Measurements from ENCODE around the gene TBX19. TPM values are rescaled to one million over a fixed set of nuclear protein-coding genes. Genes with fewer than 3 reads are reported as not detected.
A peak's percentile ranks its signal among the peaks of the same experiment; 100 is the strongest.
"Not testable (repeated sequence)": the region's sequence is repeated elsewhere in the genome, so short reads cannot be mapped to it uniquely, and the experiment has no call there.

TBX19 gene
- polyA plus RNA-seq, 1 donor (not counting 4 experiments of a cell fraction or from before 2014, with no cell fraction given) = 0.93 TPM

DNA sequence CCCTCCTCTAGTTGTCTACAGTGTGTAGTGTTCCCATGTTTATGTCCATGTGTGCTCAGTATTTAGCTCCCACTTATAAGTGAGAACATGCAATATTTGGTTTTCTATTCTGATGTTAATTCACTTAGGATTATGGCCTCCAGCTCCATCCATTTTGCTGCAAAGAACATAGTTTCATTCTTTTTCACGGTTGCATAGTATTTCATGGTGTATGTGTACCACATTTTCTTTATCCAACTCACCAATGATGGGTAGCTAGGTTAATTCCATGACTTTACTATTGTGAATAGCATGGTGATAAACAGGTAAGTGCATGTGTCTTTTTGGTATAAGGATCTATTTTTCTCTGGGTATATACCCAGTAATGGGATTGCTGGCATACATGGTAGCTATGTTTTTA is 67.0 kb downstream of the TBX19 start:
- H3K9ac ChIP-seq (ENCODE audit: control insufficient read depth, extremely low read depth, insufficient read depth, low read length) = no peak overlapping the region
- FAIRE-seq (no peak), DNase-seq (ENCODE audit: low read depth, low spot score) (no peak)
- no peak overlapping the region for H3K4me2 ChIP-seq (ENCODE audit: control insufficient read depth, extremely low read depth, insufficient read depth, low read depth, low read length)
- TF ChIP-seq, protein P1, sequence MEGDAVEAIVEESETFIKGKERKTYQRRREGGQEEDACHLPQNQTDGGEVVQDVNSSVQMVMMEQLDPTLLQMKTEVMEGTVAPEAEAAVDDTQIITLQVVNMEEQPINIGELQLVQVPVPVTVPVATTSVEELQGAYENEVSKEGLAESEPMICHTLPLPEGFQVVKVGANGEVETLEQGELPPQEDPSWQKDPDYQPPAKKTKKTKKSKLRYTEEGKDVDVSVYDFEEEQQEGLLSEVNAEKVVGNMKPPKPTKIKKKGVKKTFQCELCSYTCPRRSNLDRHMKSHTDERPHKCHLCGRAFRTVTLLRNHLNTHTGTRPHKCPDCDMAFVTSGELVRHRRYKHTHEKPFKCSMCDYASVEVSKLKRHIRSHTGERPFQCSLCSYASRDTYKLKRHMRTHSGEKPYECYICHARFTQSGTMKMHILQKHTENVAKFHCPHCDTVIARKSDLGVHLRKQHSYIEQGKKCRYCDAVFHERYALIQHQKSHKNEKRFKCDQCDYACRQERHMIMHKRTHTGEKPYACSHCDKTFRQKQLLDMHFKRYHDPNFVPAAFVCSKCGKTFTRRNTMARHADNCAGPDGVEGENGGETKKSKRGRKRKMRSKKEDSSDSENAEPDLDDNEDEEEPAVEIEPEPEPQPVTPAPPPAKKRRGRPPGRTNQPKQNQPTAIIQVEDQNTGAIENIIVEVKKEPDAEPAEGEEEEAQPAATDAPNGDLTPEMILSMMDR (optimal IDR thresholded peaks at IDR 0.05 in 1 of 3, IDR thresholded peaks at IDR 0.05 in 1 of 3, conservative IDR thresholded peaks at IDR 0.05 in 1 of 3; ENCODE audit: extremely low read depth in 1 of 3, insufficient read depth in 2 of 3, low read length in 3 of 3) = no peak
- no peak for TF ChIP-seq EZH2 (IDR thresholded peaks at IDR 0.05; ENCODE audit: low read length)
- H4K20me1 ChIP-seq (ENCODE audit: control insufficient read depth, extremely low read depth, insufficient read depth, low read length) = no peaks in the 10 kb centered on the region
- H3K9me1 ChIP-seq (ENCODE audit: control insufficient read depth, extremely low read depth, insufficient read depth, low read length) = no peaks in the 10 kb centered on the region
- no peak overlapping the region for H3K4me3 ChIP-seq (ENCODE audit: control insufficient read depth in 2 of 3, extremely low read depth in 1 of 3, insufficient read depth in 2 of 3, low read depth in 1 of 3, low read length in 3 of 3)
- peak overlapping the region; percentile 2 for H2AFZ ChIP-seq (ENCODE audit: control insufficient read depth, low read length)
- H3K36me3 ChIP-seq (ENCODE audit: control insufficient read depth in 2 of 2, extremely low read depth in 1 of 2, insufficient read depth in 2 of 2, low read length in 2 of 2) = no peaks in the 10 kb centered on the region
- H3K79me2 ChIP-seq (ENCODE audit: control insufficient read depth, insufficient read depth, low read length) = no peaks in the 10 kb centered on the region
- no peaks in the 10 kb centered on the region for H3K4me1 ChIP-seq (ENCODE audit: control insufficient read depth, extremely low read depth, insufficient read depth, low read length)
- dilution Hi-C loops (cut with MboI; ENCODE audit: extremely low pct_ligation_motif_present, low sequenced_read_pairs) = no loop called here
- H3K27ac ChIP-seq (ENCODE audit: control insufficient read depth, insufficient read depth, low read length) = no peak overlapping the region
- no peaks in the 10 kb centered on the region for H3K9me3 ChIP-seq (ENCODE audit: control insufficient read depth, low read depth, low read length)
- no peaks in the 10 kb centered on the region for H3K27me3 ChIP-seq (ENCODE audit: control insufficient read depth, extremely low read depth, insufficient read depth, low read length)

GRCh38 chr1:168348146-168348709 is 67.6 kb downstream of the TBX19 start:
- dilution Hi-C loops (cut with MboI; ENCODE audit: extremely low pct_ligation_motif_present, low sequenced_read_pairs) = no loop called here
- DNase-seq (ENCODE audit: low read depth, low spot score) (no peak), FAIRE-seq (no peak)
- Histone ChIP-seq H3K4me2 (ENCODE audit: control insufficient read depth, extremely low read depth, insufficient read depth, low read depth, low read length) (peak overlapping the region; percentile 50), H3K36me3 (ENCODE audit: control insufficient read depth in 2 of 2, extremely low read depth in 1 of 2, insufficient read depth in 2 of 2, low read length in 2 of 2) (no peaks in the 10 kb centered on the region), H3K4me1 (ENCODE audit: control insufficient read depth, extremely low read depth, insufficient read depth, low read length) (no peaks in the 10 kb centered on the region), H3K9ac (ENCODE audit: control insufficient read depth, extremely low read depth, insufficient read depth, low read length) (no peak overlapping the region), H3K79me2 (ENCODE audit: control insufficient read depth, insufficient read depth, low read length) (no peaks in the 10 kb centered on the region), H4K20me1 (ENCODE audit: control insufficient read depth, extremely low read depth, insufficient read depth, low read length) (no peaks in the 10 kb centered on the region), H3K27ac (ENCODE audit: control insufficient read depth, insufficient read depth, low read length) (no peak overlapping the region), H3K4me3 (ENCODE audit: control insufficient read depth in 2 of 3, extremely low read depth in 1 of 3, insufficient read depth in 2 of 3, low read depth in 1 of 3, low read length in 3 of 3) (peak overlapping the region; percentile 14 to 53 (median 50)), H3K27me3 (ENCODE audit: control insufficient read depth, extremely low read depth, insufficient read depth, low read length) (no peaks in the 10 kb centered on the region), H3K9me1 (ENCODE audit: control insufficient read depth, extremely low read depth, insufficient read depth, low read length) (no peaks in the 10 kb centered on the region), H2AFZ (ENCODE audit: control insufficient read depth, low read length) (peak overlapping the region; percentile 77), H3K9me3 (ENCODE audit: control insufficient read depth, low read depth, low read length) (no peaks in the 10 kb centered on the region)
- TF ChIP-seq, protein P1 (optimal IDR thresholded peaks at IDR 0.05 in 1 of 3, IDR thresholded peaks at IDR 0.05 in 1 of 3, conservative IDR thresholded peaks at IDR 0.05 in 1 of 3; ENCODE audit: extremely low read depth in 1 of 3, insufficient read depth in 2 of 3, low read length in 3 of 3) = no peak
- TF ChIP-seq EZH2 (IDR thresholded peaks at IDR 0.05; ENCODE audit: low read length) = no peak

DNA sequence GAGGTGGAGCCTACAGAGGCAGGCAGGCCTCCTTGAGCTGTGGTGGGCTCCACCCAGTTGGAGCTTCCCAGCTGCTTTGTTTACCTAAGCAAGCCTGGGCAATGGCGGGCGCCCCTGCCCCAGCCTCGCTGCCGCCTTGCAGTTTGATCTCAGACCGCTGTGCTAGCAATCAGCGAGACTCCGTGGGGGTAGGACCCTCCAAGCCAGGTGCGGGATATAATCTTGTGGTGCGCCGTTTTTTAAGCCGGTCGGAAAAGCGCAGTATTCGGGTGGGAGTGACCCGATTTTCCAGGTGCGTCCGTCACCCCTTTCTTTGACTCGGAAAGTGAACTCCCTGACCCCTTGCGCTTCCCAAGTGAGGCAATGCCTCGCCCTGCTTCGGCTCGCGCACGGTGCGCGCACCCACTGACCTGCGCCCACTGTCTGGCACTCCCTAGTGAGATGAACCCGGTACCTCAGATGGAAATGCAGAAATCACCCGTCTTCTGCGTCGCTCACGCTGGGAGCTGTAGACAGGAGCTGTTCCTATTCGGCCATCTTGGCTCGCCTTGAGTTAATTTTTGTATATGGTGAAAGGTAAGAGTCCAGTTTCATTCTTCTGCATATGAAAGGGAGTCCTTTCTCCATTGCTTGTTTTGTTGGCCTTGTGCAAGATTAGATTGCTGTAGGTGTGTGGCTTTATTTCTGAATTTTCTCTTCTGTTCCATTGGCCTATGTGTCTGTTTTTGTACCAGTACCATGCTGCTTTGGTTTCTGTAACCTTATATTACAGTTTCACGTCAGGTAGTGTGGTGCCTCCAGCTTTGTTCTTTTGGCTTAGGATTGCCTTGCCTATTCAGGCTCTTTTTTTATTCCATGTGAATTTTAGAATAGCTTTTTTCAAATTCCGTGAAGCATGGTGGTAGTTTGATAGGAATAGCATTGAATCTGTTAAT is 73.9 kb downstream of the TBX19 start:
- H3K36me3 ChIP-seq (ENCODE audit: control insufficient read depth in 2 of 2, extremely low read depth in 1 of 2, insufficient read depth in 2 of 2, low read length in 2 of 2); FAIRE-seq; H2AFZ ChIP-seq (ENCODE audit: control insufficient read depth, low read length); H3K9ac ChIP-seq (ENCODE audit: control insufficient read depth, extremely low read depth, insufficient read depth, low read length); H3K9me1 ChIP-seq (ENCODE audit: control insufficient read depth, extremely low read depth, insufficient read depth, low read length); H3K79me2 ChIP-seq (ENCODE audit: control insufficient read depth, insufficient read depth, low read length); H3K4me3 ChIP-seq (ENCODE audit: control insufficient read depth in 2 of 3, extremely low read depth in 1 of 3, insufficient read depth in 2 of 3, low read depth in 1 of 3, low read length in 3 of 3); H3K27ac ChIP-seq (ENCODE audit: control insufficient read depth, insufficient read depth, low read length); H3K27me3 ChIP-seq (ENCODE audit: control insufficient read depth, extremely low read depth, insufficient read depth, low read length); H3K9me3 ChIP-seq (ENCODE audit: control insufficient read depth, low read depth, low read length); DNase-seq (ENCODE audit: low read depth, low spot score); H3K4me2 ChIP-seq (ENCODE audit: control insufficient read depth, extremely low read depth, insufficient read depth, low read depth, low read length); H4K20me1 ChIP-seq (ENCODE audit: control insufficient read depth, extremely low read depth, insufficient read depth, low read length); H3K4me1 ChIP-seq (ENCODE audit: control insufficient read depth, extremely low read depth, insufficient read depth, low read length); dilution Hi-C loops (cut with MboI; ENCODE audit: extremely low pct_ligation_motif_present, low sequenced_read_pairs): not testable (repeated sequence)

All from keratinocyte (primary cell).